Activated naive CD4-positive, alpha-beta T cell treated with anti-CD3 and anti-CD28 coated beads, Interleukin-2, amount 10 ng/mL, durations not matched to agents 7 days and 5 days (primary cell): ENCODE results near the gene TRAM2.

Experiments used
- CTCF ChIA-PET: fragments of 350-600 bp; sonication (Branson Sonifier 250); formaldehyde crosslinking; loops from one replicate; lab custom pipeline; 2021; ENCODE audit warnings: antibody characterized with exemption; lab: Charles Lee
- DNase-seq: peaks from one replicate; pipeline ENCODE4 v3.0.0-alpha.2; 2020
- H3K27ac Mint-ChIP-seq: one replicate; pipeline ENCODE4 v1.8.0; 2021; ENCODE audit warnings: mild to moderate bottlenecking, moderate library complexity, mixed read lengths
- H3K27me3 Mint-ChIP-seq: one replicate; pipeline ENCODE4 v1.8.0; 2021; ENCODE audit warnings: mild to moderate bottlenecking, mixed read lengths
- H3K36me3 Mint-ChIP-seq: one replicate; pipeline ENCODE4 v1.8.0; 2021; ENCODE audit warnings: mixed read lengths
- H3K4me1 Mint-ChIP-seq: one replicate; pipeline ENCODE4 v1.8.0; 2021; ENCODE audit warnings: mixed read lengths
- H3K4me3 Mint-ChIP-seq: one replicate; pipeline ENCODE4 v1.8.0; 2021; ENCODE audit warnings: mild to moderate bottlenecking, moderate library complexity, mixed read lengths
- H3K9me3 Mint-ChIP-seq: one replicate; pipeline ENCODE4 v1.8.0; 2021; ENCODE audit warnings: mixed read lengths

The TRAM2 gene

GRCh38 chr6:52517502-52518278 lies 59.2 kb downstream of the TRAM2 start:
- no peaks in the 10 kb centered on the region for H3K36me3 Mint-ChIP-seq
- H3K9me3 Mint-ChIP-seq: no peaks in the 10 kb centered on the region
- H3K4me1 Mint-ChIP-seq: no peaks in the 10 kb centered on the region
- no peak overlapping the region for H3K4me3 Mint-ChIP-seq
- CTCF ChIA-PET: no interaction called here
- H3K27ac Mint-ChIP-seq: no peak overlapping the region
- DNase-seq: no peak
- no peaks in the 10 kb centered on the region for H3K27me3 Mint-ChIP-seq

GRCh38 chr6:52516943-52517342 lies 59.9 kb downstream of the TRAM2 start:
- CTCF ChIA-PET: no interaction called here
- H3K36me3 Mint-ChIP-seq: no peaks in the 10 kb centered on the region
- H3K4me3 Mint-ChIP-seq: no peak overlapping the region
- H3K27ac Mint-ChIP-seq: no peak overlapping the region
- H3K9me3 Mint-ChIP-seq: no peaks in the 10 kb centered on the region
- no peaks in the 10 kb centered on the region for H3K4me1 Mint-ChIP-seq
- no peaks in the 10 kb centered on the region for H3K27me3 Mint-ChIP-seq
- DNase-seq: no peak

GRCh38 chr6:52516269-52516668 lies 60.6 kb downstream of the TRAM2 start:
- Mint-ChIP-seq H3K9me3 (no peaks in the 10 kb centered on the region), H3K4me3 (no peak overlapping the region), H3K27ac (no peak overlapping the region), H3K36me3 (no peaks in the 10 kb centered on the region), H3K27me3 (no peaks in the 10 kb centered on the region), H3K4me1 (no peaks in the 10 kb centered on the region)
- CTCF ChIA-PET: interaction anchor here (1.0 kb wide), 1 partner anchor 8 kb away, joined by 3 read pairs; no protein-coding TSS in a partner anchor
- DNase-seq: no peak

- Mint-ChIP-seq H3K36me3 (no peaks in the 10 kb centered on the region), H3K4me3 (no peak overlapping the region), H3K27ac (no peak overlapping the region), H3K9me3 (no peaks in the 10 kb centered on the region), H3K4me1 (no peaks in the 10 kb centered on the region), H3K27me3 (no peaks in the 10 kb centered on the region)
- no peak for DNase-seq
- CTCF ChIA-PET: interaction anchor here (1.0 kb wide), 1 partner anchor 9 kb away, joined by 3 read pairs; no protein-coding TSS in a partner anchor
These were observed 61.5 kb downstream of the TRAM2 start for GRCh38 chr6:52515219-52515960.

- Mint-ChIP-seq H3K27me3 (no peaks in the 10 kb centered on the region), H3K36me3 (no peaks in the 10 kb centered on the region), H3K4me3 (no peak overlapping the region), H3K27ac (no peak overlapping the region), H3K4me1 (no peaks in the 10 kb centered on the region), H3K9me3 (no peaks in the 10 kb centered on the region)
- DNase-seq: no peak
- CTCF ChIA-PET: interaction anchor here (0.6 kb wide), 1 partner anchor 107 kb away, joined by 3 read pairs; no protein-coding TSS in a partner anchor
These were observed 62.3 kb downstream of the TRAM2 start for GRCh38 chr6:52514514-52514913.

- no peak for DNase-seq
- CTCF ChIA-PET: interaction anchor here (0.6 kb wide), 1 partner anchor 106 kb away, joined by 3 read pairs; no protein-coding TSS in a partner anchor
- H3K4me3 Mint-ChIP-seq: no peak overlapping the region
- H3K4me1 Mint-ChIP-seq: no peaks in the 10 kb centered on the region
- no peaks in the 10 kb centered on the region for H3K27me3 Mint-ChIP-seq
- no peaks in the 10 kb centered on the region for H3K9me3 Mint-ChIP-seq
- H3K36me3 Mint-ChIP-seq: no peaks in the 10 kb centered on the region
- no peak overlapping the region for H3K27ac Mint-ChIP-seq
These were observed 63.0 kb downstream of the TRAM2 start for GRCh38 chr6:52513896-52514295.

- Mint-ChIP-seq H3K4me1 (no peaks in the 10 kb centered on the region), H3K27ac (no peak overlapping the region), H3K27me3 (no peaks in the 10 kb centered on the region), H3K9me3 (no peaks in the 10 kb centered on the region), H3K36me3 (no peaks in the 10 kb centered on the region), H3K4me3 (no peak overlapping the region)
- CTCF ChIA-PET: no interaction called here
- DNase-seq: no peak
These were observed 63.4 kb downstream of the TRAM2 start for GRCh38 chr6:52513464-52513863.

- Mint-ChIP-seq H3K27ac (no peak overlapping the region), H3K9me3 (no peaks in the 10 kb centered on the region), H3K4me1 (no peaks in the 10 kb centered on the region), H3K4me3 (no peak overlapping the region), H3K36me3 (no peaks in the 10 kb centered on the region), H3K27me3 (no peaks in the 10 kb centered on the region)
- DNase-seq: no peak
- CTCF ChIA-PET: no interaction called here
These were observed 64.7 kb downstream of the TRAM2 start for GRCh38 chr6:52512199-52512598.

GRCh38 chr6:52511572-52512151 lies 65.2 kb downstream of the TRAM2 start:
- no peak overlapping the region for H3K27ac Mint-ChIP-seq
- DNase-seq: no peak
- CTCF ChIA-PET: no interaction called here
- no peak overlapping the region for H3K4me3 Mint-ChIP-seq
- no peaks in the 10 kb centered on the region for H3K4me1 Mint-ChIP-seq
- H3K9me3 Mint-ChIP-seq: no peaks in the 10 kb centered on the region
- no peaks in the 10 kb centered on the region for H3K36me3 Mint-ChIP-seq
- no peaks in the 10 kb centered on the region for H3K27me3 Mint-ChIP-seq

GRCh38 chr6:52511163-52511562 lies 65.7 kb downstream of the TRAM2 start:
- CTCF ChIA-PET: no interaction called here
- Mint-ChIP-seq H3K9me3 (no peaks in the 10 kb centered on the region), H3K27me3 (no peaks in the 10 kb centered on the region), H3K36me3 (no peaks in the 10 kb centered on the region), H3K4me3 (no peak overlapping the region), H3K4me1 (no peaks in the 10 kb centered on the region), H3K27ac (no peak overlapping the region)
- no peak for DNase-seq

GRCh38 chr6:52510213-52510562 lies 66.7 kb downstream of the TRAM2 start:
- CTCF ChIA-PET: no interaction called here
- Mint-ChIP-seq H3K4me1 (no peaks in the 10 kb centered on the region), H3K4me3 (no peak overlapping the region), H3K27me3 (no peaks in the 10 kb centered on the region), H3K36me3 (no peaks in the 10 kb centered on the region), H3K9me3 (no peaks in the 10 kb centered on the region), H3K27ac (no peak overlapping the region)
- DNase-seq: no peak

- no peak for DNase-seq
- no peak overlapping the region for H3K27ac Mint-ChIP-seq
- H3K27me3 Mint-ChIP-seq: no peaks in the 10 kb centered on the region
- no peaks in the 10 kb centered on the region for H3K4me1 Mint-ChIP-seq
- no peaks in the 10 kb centered on the region for H3K9me3 Mint-ChIP-seq
- H3K36me3 Mint-ChIP-seq: no peaks in the 10 kb centered on the region
- H3K4me3 Mint-ChIP-seq: no peak overlapping the region
- CTCF ChIA-PET: no interaction called here
These were observed 67.3 kb downstream of the TRAM2 start for GRCh38 chr6:52509281-52510212.

GRCh38 chr6:52508261-52508739 lies 68.6 kb downstream of the TRAM2 start:
- H3K36me3 Mint-ChIP-seq: no peaks in the 10 kb centered on the region
- H3K27me3 Mint-ChIP-seq: no peaks in the 10 kb centered on the region
- H3K4me3 Mint-ChIP-seq: no peak overlapping the region
- H3K9me3 Mint-ChIP-seq: no peaks in the 10 kb centered on the region
- no peak overlapping the region for H3K27ac Mint-ChIP-seq
- CTCF ChIA-PET: no interaction called here
- no peaks in the 10 kb centered on the region for H3K4me1 Mint-ChIP-seq
- no peak for DNase-seq
